ENCODE data around the gene ABHD17C. TPM values are rescaled to one million over a fixed set of nuclear protein-coding genes. Genes with fewer than 3 reads are reported as not detected.

The ABHD17C gene
- polyA plus RNA-seq, 6 donors from 2014 or later: 0.29 to 1.0 (median 0.37) TPM; not detected in 1

DNA sequence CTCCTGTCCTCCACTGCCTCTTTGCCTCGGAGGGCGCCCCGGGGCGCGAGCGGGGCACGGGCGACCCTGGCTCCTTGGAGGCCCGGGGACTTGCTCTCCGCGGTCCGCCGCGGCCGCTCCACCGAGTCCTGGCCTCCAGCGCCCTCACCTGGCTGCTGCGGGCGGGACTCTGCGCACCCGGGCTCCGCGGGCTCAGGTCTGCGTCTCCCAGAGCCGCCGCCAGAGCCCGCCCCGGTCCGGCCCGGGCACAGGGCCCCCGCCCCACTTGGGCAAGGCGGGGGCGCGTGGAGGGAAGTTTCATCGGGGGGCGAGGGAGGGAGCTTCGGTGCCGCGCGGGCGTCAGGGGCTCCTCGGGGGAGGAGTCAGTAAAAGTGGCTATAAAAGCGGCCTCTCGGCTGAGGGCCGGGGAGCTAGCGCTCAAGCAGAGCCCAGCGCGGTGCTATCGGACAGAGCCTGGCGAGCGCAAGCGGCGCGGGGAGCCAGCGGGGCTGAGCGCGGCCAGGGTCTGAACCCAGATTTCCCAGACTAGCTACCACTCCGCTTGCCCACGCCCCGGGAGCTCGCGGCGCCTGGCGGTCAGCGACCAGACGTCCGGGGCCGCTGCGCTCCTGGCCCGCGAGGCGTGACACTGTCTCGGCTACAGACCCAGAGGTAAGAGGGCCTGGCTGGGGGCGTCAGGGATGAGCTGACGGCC, 84.0 kb downstream of the ABHD17C start, which contains the start of gene CEMIP:
Gene CEMIP, plus strand, starts transcription at position 407 of the 694 bp plus-strand sequence. CDS start 94,510 bp downstream, outside the sequence.
- Mint-ChIP-seq H3K4me3 (peak within 1 kb of the TSS in 5 of 8 donors; percentile 56 to 88 (median 75)), H3K4me1 (peaks cover 8 to 11% (median 9%) of the 10 kb centered on the region in 3 donors), H3K27me3 (peaks cover 14 to 34% (median 31%) of the 10 kb centered on the region in 3 donors), H3K9me3 (no peaks in the 10 kb centered on the region), H3K27ac (no peak within 1 kb of the TSS), H3K36me3 (no peaks in the 10 kb centered on the region)
- DNase-seq (peak; percentile 17), ATAC-seq (ENCODE audit: low read depth in 2 of 2) (peak; percentile 61 to 76)

GRCh38 chr15:80779658-80780415, 84.7 kb downstream of the ABHD17C start:
- Mint-ChIP-seq H3K27ac (no peak overlapping the region), H3K4me1 (peaks cover 8 to 11% (median 9%) of the 10 kb centered on the region in 3 donors), H3K9me3 (no peaks in the 10 kb centered on the region), H3K36me3 (no peaks in the 10 kb centered on the region), H3K4me3 (peak overlapping the region in 5 of 8 donors; percentile 56 to 88 (median 75)), H3K27me3 (peaks cover 14 to 34% (median 31%) of the 10 kb centered on the region in 3 donors)
- ATAC-seq (ENCODE audit: low read depth in 2 of 2) (no peak), DNase-seq (no peak)

DNA sequence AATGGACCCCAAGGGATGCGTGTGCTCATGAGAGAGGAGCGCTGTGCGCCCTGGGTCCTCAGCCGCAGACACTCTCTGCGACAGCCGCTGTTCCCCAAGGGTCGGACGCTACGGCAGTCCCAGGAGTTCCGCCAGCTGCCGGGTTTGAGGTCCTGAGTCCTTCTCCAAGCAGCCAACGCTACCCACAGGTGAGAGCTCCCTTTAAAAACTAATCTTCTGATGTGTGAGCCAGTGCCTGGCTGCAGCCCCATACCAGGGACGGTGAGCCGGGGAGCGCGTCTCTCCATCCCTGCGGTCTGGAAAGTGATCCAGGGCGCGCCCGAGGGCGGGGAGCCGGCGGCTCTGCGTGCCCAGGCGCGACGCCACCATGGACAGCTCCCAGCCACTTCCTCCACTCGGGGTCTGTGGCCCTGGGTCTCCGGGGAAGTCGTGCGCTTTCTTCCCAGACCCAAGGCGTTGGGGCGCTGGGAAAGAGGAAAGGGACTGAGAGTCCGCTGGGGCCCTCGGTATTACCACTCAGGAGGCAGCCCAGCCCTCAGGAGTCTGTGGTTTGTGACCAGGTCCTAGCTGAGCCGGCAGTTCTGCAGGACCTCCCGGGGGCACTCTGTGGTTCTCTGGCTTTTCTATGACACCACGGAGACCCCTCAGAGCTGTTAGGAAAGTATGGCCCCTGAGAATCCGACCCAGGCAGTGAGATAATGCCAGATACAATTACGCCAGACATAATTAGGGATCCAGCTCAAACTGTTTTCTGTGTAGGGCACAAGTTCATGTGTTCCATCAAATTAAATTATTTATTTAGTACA, 85.5 kb downstream of the ABHD17C start:
- no peak for ATAC-seq (ENCODE audit: low read depth in 2 of 2)
- H3K4me3 Mint-ChIP-seq: peak overlapping the region in 4 of 8 donors; percentile 24 to 69 (median 51)
- DNase-seq: no peak
- no peaks in the 10 kb centered on the region for H3K9me3 Mint-ChIP-seq
- H3K36me3 Mint-ChIP-seq: no peaks in the 10 kb centered on the region
- no peak overlapping the region for H3K27ac Mint-ChIP-seq
- peaks cover 18 to 34% (median 31%) of the 10 kb centered on the region in 3 donors for H3K27me3 Mint-ChIP-seq
- H3K4me1 Mint-ChIP-seq: peaks cover 8 to 11% (median 9%) of the 10 kb centered on the region in 3 donors

DNA sequence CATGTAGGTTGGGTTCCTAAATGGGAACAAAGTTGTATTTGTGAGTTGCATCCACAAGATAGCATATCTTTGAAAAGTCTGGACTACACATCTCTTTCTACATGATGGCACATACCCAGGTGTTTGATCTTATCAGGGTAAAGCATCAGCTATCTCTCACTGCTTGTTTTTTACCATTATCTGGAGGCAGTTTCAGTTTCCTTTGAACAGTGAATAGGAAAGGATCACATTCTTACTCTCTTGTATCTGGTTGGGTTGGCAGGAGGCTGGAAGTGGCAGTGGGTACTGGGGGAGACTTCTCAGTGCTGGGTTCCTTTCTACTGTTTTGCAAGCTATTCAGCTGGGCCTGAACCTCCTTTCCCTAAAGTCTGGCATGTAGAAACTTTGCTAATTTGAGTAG, 88.2 kb downstream of the ABHD17C start:
- Mint-ChIP-seq H3K9me3 (no peaks in the 10 kb centered on the region), H3K36me3 (no peaks in the 10 kb centered on the region), H3K4me3 (no peak overlapping the region), H3K27ac (no peak overlapping the region), H3K4me1 (peaks cover 8 to 11% (median 9%) of the 10 kb centered on the region in 3 donors), H3K27me3 (peaks cover 15 to 23% (median 21%) of the 10 kb centered on the region in 3 donors)
- no peak for DNase-seq
- ATAC-seq (ENCODE audit: low read depth in 2 of 2): no peak

DNA sequence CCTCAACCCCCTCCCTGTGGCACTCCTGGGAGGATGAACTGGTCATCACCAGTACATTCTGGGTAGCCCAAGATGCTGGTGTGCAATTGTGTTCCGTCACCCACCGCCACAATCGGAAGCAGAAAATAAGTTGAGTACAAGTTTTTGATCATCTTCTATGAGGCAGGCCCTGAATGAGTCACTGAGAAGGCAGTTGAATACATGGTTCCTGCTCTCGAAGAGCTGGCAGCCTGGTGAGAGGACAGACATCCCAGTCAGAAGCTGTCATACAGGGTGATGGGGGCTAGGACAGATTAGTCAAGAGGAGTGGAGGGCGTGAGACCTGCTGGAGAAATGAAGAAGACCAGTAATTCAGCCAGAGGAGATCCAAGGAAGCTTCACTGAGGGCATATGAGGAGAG, 90.2 kb downstream of the ABHD17C start:
- no peak overlapping the region for H3K4me3 Mint-ChIP-seq
- H3K27me3 Mint-ChIP-seq: peaks cover 6 to 11% (median 9%) of the 10 kb centered on the region in 3 donors
- H3K36me3 Mint-ChIP-seq: no peaks in the 10 kb centered on the region
- no peak overlapping the region for H3K27ac Mint-ChIP-seq
- ATAC-seq (ENCODE audit: low read depth in 2 of 2) (no peak), DNase-seq (no peak)
- peaks cover 0 to 1% (median under 1%) of the 10 kb centered on the region in 3 donors for H3K4me1 Mint-ChIP-seq
- H3K9me3 Mint-ChIP-seq: no peaks in the 10 kb centered on the region

DNA sequence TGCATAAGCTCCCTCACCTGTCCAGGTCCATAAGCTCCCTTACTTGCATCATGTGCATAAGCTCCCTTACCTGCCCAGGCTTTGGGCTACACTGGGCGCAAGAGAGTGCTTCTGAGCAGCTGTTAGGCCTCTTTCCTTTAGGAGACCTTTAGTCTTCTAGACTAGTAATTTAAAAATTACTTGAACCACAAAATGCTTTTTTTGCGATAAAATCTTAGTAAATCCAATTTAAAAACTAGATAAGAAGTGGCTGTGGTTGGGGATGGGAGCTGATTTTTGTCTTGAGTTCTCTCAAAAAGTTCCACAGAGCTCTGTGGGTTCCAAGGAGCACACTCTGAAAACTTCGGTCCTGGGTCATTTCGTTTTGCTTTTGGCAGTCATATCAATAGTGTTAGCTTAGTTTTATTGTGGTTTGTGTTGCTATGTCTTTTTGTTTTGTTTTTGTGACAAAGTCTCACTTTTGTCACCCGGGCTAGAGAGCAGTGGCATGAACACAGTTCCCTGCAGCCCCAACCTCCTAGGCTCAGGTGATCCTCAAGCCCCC, 90.8 kb downstream of the ABHD17C start:
- Mint-ChIP-seq H3K9me3 (no peaks in the 10 kb centered on the region), H3K36me3 (no peaks in the 10 kb centered on the region), H3K27me3 (peaks cover under 1 to 11% (median 7%) of the 10 kb centered on the region in 3 donors), H3K27ac (no peak overlapping the region), H3K4me3 (no peak overlapping the region), H3K4me1 (no peaks in the 10 kb centered on the region)
- ATAC-seq (ENCODE audit: low read depth in 2 of 2) (no peak), DNase-seq (no peak)

GRCh38 chr15:80787316-80787715, 92.2 kb downstream of the ABHD17C start:
- Mint-ChIP-seq H3K27me3 (peaks cover 0 to 4% (median under 1%) of the 10 kb centered on the region in 3 donors), H3K9me3 (no peaks in the 10 kb centered on the region), H3K27ac (no peak overlapping the region), H3K4me1 (no peaks in the 10 kb centered on the region), H3K4me3 (no peak overlapping the region), H3K36me3 (no peaks in the 10 kb centered on the region)
- no peak for DNase-seq
- ATAC-seq (ENCODE audit: low read depth in 2 of 2): no peak

- no peaks in the 10 kb centered on the region for H3K9me3 Mint-ChIP-seq
- H3K4me3 Mint-ChIP-seq: no peak overlapping the region
- peaks cover 0 to 4% (median 0%) of the 10 kb centered on the region in 3 donors for H3K27me3 Mint-ChIP-seq
- H3K27ac Mint-ChIP-seq: peak overlapping the region in 1 of 6 donors; percentile 70
- H3K4me1 Mint-ChIP-seq: no peaks in the 10 kb centered on the region
- ATAC-seq (ENCODE audit: low read depth in 2 of 2): no peak
- H3K36me3 Mint-ChIP-seq: no peaks in the 10 kb centered on the region
- no peak for DNase-seq
Measured at GRCh38 chr15:80788536-80788935, 93.4 kb downstream of the ABHD17C start.

DNA sequence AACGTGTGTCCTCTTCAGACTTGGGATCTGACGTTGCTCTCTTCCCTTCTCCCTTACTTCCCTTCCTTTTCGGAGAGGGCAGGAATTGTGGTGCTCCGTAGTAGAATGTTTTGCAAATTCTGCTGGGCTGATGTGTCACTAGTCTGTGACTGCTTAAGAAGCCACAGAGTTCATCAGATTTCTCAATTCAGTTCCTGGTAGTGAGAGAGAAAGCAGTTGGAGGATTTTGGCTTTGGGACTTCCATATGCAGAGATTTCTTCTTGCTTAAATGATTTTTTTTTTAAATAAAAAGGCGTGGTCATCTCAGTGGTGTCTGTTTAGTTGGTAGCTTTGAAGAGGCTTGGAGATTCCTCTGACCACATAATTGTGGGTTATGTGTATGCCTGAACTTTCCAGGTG, 94.2 kb downstream of the ABHD17C start:
- Mint-ChIP-seq H3K36me3 (no peaks in the 10 kb centered on the region), H3K4me3 (no peak overlapping the region), H3K27me3 (peaks cover 0 to 4% (median 0%) of the 10 kb centered on the region in 3 donors), H3K27ac (no peak overlapping the region), H3K4me1 (no peaks in the 10 kb centered on the region), H3K9me3 (no peaks in the 10 kb centered on the region)
- ATAC-seq (ENCODE audit: low read depth in 2 of 2) (no peak), DNase-seq (no peak)

GRCh38 chr15:80789796-80790195, 94.7 kb downstream of the ABHD17C start:
- Mint-ChIP-seq H3K9me3 (no peaks in the 10 kb centered on the region), H3K36me3 (no peaks in the 10 kb centered on the region), H3K27me3 (peaks cover 0 to 7% (median 0%) of the 10 kb centered on the region in 3 donors), H3K4me3 (no peak overlapping the region), H3K27ac (no peak overlapping the region), H3K4me1 (no peaks in the 10 kb centered on the region)
- ATAC-seq (ENCODE audit: low read depth in 2 of 2) (no peak), DNase-seq (no peak)

DNA sequence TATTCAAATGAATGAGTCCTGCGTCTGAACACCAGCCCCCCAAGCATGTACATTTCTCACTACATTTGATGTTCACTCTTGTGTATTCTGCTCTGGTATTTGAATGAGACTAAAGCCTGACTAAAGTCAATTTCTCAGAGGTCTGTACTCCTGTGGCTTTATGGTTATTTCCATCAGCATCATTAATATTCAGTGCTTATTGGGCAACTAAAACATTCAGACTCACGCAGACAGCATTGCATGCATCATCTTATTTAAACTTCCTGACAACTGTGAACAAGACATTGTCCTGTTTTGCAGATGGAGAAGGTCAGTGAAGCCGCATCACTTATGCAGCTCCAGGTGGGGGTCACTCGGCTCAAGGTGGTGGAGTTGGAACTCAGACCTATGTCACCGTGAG, 95.1 kb downstream of the ABHD17C start:
- peaks cover 0 to 7% (median 4%) of the 10 kb centered on the region in 3 donors for H3K27me3 Mint-ChIP-seq
- no peaks in the 10 kb centered on the region for H3K9me3 Mint-ChIP-seq
- H3K36me3 Mint-ChIP-seq: no peaks in the 10 kb centered on the region
- H3K4me3 Mint-ChIP-seq: no peak overlapping the region
- no peak overlapping the region for H3K27ac Mint-ChIP-seq
- no peaks in the 10 kb centered on the region for H3K4me1 Mint-ChIP-seq
- ATAC-seq (ENCODE audit: low read depth in 2 of 2) (no peak), DNase-seq (no peak)

DNA sequence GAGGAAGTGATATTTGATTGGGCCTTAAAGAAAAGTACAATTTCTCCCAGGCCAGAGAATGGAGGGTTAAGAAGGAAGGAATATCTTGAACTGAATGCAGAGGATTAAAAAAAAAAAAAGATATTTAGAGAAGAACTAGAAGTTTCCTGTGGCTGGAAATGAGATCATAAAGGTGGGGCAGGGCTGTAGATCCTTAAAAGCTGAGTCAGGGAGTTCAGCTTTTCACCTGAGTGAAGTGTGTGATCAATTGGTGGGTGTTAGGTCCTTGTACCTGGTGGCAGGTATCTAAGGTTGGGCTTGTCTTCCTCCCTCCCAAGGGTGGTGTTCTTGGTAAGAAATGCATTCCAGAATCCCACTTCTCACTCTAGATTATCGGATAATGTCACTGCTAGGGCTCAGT, 95.9 kb downstream of the ABHD17C start:
- Mint-ChIP-seq H3K9me3 (no peaks in the 10 kb centered on the region), H3K27me3 (peaks cover 0 to 8% (median 4%) of the 10 kb centered on the region in 3 donors), H3K36me3 (no peaks in the 10 kb centered on the region), H3K27ac (no peak overlapping the region), H3K4me3 (no peak overlapping the region), H3K4me1 (no peaks in the 10 kb centered on the region)
- ATAC-seq (ENCODE audit: low read depth in 2 of 2) (no peak), DNase-seq (no peak)

GRCh38 chr15:80796407-80796806, 101.3 kb downstream of the ABHD17C start:
- DNase-seq (no peak), ATAC-seq (ENCODE audit: low read depth in 2 of 2) (no peak)
- Mint-ChIP-seq H3K36me3 (no peaks in the 10 kb centered on the region), H3K4me1 (no peaks in the 10 kb centered on the region), H3K9me3 (peaks cover 0 to 3% (median 0%) of the 10 kb centered on the region in 7 donors), H3K27me3 (peaks cover 0 to 15% (median 4%) of the 10 kb centered on the region in 3 donors), H3K27ac (no peak overlapping the region), H3K4me3 (no peak overlapping the region)
